Stimulated activated CD4-positive, alpha-beta T cell treated with anti-CD3 and anti-CD28 coated beads, Interleukin-4, amount 100 ng/mL, for 4 hours (primary cell): ENCODE results near the gene SYT7.

Source experiments
- DNase-seq, 2 experiments: peaks; one replicate each; pipeline ENCODE4 v3.0.0-alpha.2; 2020

The SYT7 gene

DNA sequence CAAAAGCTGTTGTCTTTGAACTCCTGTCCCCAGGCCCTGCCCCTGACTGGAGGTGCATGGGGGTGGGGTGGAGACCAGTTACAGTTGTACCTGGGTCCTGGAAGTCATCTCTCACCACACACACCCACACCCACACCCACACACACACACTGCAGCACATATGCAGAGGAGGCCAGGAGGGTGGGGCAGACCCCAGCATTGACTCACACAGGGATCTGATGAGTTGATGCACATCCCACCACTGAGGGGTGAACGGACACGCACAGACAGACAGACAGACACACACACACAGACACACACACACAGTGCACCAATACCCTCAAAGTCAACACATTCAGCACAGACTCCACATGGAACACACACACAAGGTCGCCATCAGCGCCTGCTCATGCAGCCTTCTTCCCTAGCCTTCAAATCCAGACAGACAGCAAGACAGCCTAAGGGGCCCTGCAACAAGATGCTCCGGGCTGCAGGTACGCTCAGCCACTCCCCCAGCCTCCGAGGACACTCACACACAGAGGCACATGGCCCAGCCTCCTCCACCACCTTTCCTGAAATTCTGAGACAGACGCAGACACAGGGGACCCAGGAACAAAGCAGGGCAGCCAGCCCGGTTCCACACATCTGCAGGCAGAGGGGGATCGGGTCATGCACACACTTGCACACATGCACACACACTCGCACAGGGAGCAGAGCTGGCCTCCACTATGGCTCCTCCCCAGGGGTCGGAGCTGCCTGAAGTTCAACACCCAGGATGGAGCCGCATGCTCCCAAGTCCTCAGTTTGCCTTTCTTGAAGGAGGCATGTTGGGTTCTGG lies 26.5 kb downstream of the SYT7 start:
- peak; percentile 21 to 83 for DNase-seq

DNA sequence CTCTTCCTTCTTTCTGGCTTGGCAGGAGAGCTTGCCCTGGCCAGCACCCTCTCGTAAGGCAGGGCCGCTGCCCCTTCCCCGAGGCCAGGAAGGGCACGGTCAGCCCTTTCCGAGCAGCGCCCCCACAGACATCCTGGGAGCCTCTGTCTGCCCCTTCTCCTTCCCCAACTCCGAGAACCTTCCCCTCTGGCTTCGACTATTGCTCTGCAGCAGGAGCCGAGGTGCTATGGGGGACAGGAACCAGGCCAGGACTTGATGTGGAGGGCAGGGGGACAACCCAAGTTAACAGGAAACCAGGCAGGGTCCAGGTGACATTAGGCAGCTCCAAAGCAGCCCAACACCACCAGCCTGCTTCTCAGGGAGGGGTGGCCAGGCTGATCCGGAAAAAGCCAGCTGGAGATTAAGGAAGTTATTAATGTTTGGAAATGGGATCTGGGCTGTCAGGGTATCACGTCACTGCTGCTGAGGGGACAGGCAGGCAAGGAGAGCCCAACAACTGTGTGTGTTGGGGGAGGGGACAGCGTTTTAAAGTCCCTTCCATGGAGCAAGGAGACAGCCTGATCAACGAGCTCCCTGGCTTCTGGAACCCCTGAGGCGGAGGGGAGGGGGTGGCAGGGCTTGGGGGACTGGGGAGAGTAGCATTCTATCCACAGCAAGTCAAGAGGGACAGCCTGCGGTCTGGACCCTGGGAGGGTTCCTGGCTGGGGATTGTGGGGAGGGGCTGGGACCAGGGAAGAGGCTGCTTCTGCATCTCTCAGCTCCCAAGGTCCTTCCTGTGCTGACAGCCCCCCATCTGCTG lies 27.3 kb downstream of the SYT7 start:
- DNase-seq: no peak

GRCh38 chr11:61552108-61552635 lies 28.7 kb downstream of the SYT7 start:
- DNase-seq: no peak

GRCh38 chr11:61551634-61552033 lies 29.2 kb downstream of the SYT7 start:
- no peak for DNase-seq

DNA sequence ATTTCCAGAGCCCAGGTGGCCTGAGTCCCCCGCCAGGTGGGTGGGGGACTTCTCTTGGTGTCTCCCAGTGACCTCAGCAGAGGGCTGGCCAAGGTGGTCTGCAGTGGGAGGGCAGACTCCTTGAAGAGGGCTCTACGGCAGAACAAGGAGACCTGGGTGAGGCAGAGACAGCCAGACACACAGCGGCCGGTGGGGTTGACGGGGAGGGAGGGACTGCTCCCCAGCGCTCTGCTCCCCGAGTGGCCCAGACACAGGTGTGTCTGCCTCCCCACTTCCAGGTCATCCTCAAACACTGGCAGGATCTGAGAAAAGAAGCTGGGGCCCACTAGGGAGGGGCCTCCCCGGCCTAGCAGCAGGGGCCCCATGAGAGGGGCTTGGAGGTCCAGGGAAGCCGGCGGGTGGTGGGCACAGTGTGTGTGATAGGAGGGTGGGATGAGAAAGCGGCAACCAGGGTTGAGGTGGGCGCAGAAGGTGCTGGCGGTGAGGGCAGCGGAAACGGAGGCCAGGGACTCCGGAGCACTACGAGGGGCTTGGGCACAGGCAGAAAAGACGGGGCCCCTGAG lies 30.1 kb downstream of the SYT7 start:
- no peak for DNase-seq

DNA sequence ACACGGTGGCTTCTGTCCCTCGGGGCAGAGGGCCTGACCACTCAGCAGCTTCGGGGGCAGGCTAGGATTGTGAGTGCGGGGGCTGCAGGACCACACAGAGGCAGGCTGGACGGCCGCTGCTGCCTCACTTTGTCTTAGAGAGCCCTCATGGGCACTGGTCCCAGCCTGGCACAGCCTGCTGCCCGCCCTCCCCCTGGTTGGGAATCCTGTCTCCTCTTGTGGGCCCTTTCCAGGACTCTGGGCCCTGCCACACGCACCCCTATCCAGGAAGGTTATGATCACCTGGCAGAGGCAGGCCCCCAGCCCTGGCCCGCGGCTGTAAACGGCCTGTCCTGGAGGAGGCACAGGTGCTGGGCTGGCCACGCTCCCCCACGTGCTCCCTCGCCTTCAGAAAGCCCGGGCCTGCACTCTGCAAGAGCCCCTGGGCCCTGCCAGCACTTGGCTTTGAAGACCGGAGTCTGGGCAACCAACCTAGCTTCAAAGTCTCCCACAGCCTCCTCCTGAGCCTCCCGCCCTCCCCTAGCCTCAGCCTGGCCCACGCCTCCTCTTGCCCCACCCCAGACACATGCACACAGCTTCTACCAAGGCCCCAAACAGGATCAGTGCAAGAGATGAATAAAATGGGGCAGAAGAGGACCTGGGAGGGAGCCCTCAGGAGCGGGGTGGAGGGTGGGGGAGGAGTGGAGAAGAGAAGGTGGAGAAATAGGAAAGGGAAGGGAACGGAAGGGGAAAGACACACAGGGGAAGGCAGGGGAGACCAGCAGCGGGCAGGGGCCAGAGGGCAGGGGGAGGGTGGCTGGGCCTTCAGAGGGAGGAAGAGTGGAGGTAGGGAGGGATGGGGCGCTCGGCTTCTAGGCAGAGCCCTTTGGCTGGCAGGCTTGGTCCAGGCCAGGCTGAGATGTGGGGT lies 31.0 kb downstream of the SYT7 start:
- no peak for DNase-seq

GRCh38 chr11:61549177-61549576 lies 31.7 kb downstream of the SYT7 start:
- no peak for DNase-seq

- DNase-seq: no peak
These were observed 33.6 kb downstream of the SYT7 start for GRCh38 chr11:61547246-61547645.

DNA sequence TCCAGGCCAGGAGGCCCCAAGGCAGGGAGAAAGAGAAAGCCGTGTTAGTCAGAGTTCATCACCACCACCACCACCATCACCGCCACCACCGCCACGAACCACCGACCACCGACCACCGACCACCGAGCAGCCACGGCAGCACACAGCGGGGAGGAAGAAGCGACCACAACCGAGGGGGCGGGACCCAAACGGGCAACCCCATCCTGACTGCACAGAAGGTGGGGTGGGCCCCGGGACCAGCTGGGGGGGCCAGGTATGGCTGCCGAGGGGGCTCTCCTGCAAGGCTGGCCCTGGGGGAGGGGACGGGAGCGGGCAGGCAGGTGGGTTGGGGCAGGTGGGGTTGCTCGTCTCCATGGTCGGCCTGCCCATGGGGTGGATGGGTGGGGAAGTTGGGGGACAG lies 34.2 kb downstream of the SYT7 start:
- no peak for DNase-seq

- DNase-seq: no peak
These were observed 35.0 kb downstream of the SYT7 start for GRCh38 chr11:61545921-61546320.

GRCh38 chr11:61545341-61545740 lies 35.5 kb downstream of the SYT7 start:
- no peak for DNase-seq

DNA sequence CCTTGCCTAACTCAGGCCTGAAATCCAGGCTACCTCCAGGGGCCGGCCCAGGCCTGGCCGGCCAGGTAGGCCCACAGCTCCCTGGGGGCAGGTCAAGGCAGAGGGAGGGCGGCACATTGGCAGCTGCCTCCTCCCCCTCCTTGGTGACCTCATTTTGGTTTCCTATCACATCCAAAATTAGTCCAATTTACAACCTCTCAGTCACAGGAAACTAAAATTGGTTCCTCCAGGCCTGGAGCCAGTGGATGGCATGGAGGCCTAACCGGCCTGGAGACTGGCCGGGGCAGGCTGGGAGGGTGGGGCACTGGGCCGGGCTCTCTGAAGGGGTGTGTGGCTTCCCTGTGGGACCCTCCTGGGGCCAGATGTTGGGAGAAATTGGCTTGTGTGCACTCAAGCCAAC lies 36.4 kb downstream of the SYT7 start:
- DNase-seq: no peak

- DNase-seq: no peak
These were observed 37.1 kb downstream of the SYT7 start for GRCh38 chr11:61543606-61544306.

DNA sequence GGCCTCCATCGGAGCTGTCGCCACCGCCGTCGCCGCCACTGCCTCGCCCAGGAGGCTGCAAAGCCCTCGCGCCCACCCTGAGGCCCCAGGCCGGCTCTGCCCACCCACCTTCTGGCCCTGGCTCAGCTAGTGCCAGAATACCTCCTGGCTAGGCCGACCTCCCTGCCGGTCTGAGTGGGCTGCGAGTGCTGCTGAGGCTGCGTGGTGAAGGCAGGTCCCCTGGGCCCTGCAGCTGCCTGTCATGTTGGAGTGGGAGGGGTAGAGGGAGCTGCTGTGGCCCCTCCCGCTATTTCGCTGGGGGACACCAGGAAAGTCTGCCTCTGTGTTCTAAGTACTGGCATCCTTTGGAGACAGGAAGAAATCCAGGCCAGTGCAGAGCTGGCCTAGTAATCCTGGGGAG lies 38.2 kb downstream of the SYT7 start:
- no peak for DNase-seq

- no peak for DNase-seq
These were observed 38.8 kb downstream of the SYT7 start for GRCh38 chr11:61542024-61542461.

- no peak for DNase-seq
These were observed 39.3 kb downstream of the SYT7 start for GRCh38 chr11:61541598-61541997.

DNA sequence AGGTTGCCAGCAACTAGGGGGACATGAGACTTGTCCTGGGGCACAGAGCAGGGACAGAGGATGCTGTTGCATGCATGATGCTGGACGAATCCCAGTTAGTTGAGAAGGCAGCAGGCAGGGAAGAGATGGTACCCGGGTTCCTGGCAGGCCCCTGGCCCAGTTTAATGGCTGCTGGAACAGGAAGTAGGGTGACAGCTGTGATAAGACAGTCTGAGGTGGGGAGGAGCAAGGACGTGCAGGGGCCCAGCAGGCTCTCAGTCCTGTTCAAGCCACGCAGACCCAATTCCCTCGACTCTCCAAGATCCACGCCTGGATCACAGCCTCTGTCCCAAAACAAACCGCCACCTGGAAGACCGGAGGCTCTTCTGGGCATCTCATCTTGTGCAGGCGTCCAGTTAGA lies 40.3 kb downstream of the SYT7 start:
- DNase-seq: no peak

DNA sequence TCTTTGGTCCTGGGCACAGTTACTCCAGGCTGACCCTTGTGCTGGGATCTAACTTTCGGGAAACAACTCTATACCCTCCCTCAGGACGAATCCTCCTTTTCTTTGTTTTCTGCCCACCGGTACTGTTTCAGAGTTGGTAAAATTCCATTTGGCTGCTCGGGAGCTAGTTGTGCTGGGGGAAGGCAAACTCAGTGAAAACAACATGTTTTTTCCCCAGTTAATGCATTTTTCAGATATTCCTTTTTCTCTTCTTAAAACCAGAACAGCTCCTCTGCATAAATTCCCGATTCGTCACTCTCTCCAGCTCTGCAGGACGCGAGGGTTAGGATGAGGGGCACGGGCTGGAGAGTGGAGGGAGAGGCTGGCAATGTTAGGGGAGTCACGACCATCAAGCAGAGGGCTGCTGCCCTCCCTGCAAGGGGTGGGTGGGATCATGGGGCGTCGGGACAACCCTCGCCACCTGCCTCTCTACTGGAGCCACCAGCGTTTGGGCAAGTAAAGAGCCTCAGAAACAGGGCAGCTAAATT lies 41.0 kb downstream of the SYT7 start:
- no peak for DNase-seq

DNA sequence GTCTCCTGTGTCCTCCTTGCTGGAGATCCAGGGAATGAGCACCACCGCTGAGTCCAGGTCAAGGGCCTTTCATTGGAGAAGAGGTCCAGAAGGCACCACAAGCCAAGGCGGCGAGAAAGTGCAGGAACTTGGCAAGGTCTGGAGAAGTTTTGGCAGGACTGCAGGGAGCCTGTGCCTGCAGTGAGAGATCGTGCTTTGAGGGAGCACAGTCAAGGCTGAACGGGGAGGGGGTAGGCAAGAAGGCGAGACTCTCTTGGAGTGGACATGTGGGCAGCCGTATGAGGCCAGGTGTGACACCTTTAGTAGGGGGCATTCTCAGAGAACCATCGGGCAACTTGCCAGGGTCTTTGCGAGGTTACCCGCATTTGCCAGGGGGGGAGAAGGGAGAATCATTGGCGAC lies 41.9 kb downstream of the SYT7 start:
- DNase-seq: no peak

- no peak for DNase-seq
These were observed 42.3 kb downstream of the SYT7 start for GRCh38 chr11:61538636-61538961.

DNA sequence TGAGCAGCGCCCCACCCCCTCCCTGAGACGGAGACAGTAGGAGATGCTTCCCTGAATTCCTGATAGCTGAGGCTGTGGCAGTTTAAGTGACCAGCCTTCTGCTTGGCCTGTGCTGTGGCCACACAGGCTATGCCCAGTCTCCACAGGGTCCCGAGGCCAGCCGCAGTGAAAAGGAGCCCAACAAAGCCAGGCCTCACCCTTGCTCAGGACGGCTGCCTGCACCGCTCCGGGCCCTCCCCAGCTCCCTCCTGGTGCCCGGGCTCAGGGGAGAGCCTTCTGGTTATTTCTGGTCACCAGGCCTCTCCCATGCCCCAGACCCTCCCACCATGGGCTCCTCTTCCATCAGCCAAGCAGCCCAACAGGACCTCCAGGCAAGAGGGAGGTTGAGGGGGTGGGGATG lies 43.5 kb downstream of the SYT7 start:
- DNase-seq: no peak
